Measurements from ENCODE around the gene NEMP2. TPM values are rescaled to one million over a fixed set of nuclear protein-coding genes. Genes with fewer than 3 reads are reported as not detected.
A peak's percentile ranks its signal among the peaks of the same experiment; 100 is the strongest.

The NEMP2 gene
- polyA plus RNA-seq, 1 donor (not counting 4 experiments of a cell fraction or from before 2014, with no cell fraction given) = 2.1 TPM

GRCh38 chr2:190570871-190571270, 36.3 kb upstream of the NEMP2 start:
- H3K9ac ChIP-seq (ENCODE audit: control insufficient read depth, extremely low read depth, insufficient read depth, low read length) = no peak overlapping the region
- H3K27ac ChIP-seq (ENCODE audit: control insufficient read depth, insufficient read depth, low read length) = peak overlapping the region; percentile 17
- dilution Hi-C loops (cut with MboI; ENCODE audit: extremely low pct_ligation_motif_present, low sequenced_read_pairs) = no loop called here
- TF ChIP-seq CTCF (optimal IDR thresholded peaks at IDR 0.05 in 1 of 3, IDR thresholded peaks at IDR 0.05 in 1 of 3, conservative IDR thresholded peaks at IDR 0.05 in 1 of 3; ENCODE audit: extremely low read depth in 1 of 3, insufficient read depth in 2 of 3, low read length in 3 of 3) = no peak
- no peak for TF ChIP-seq EZH2 (IDR thresholded peaks at IDR 0.05; ENCODE audit: low read length)
- no peaks in the 10 kb centered on the region for H4K20me1 ChIP-seq (ENCODE audit: control insufficient read depth, extremely low read depth, insufficient read depth, low read length)
- no peaks in the 10 kb centered on the region for H3K79me2 ChIP-seq (ENCODE audit: control insufficient read depth, insufficient read depth, low read length)
- FAIRE-seq (no peak), DNase-seq (ENCODE audit: low read depth, low spot score) (no peak)
- H3K27me3 ChIP-seq (ENCODE audit: control insufficient read depth, extremely low read depth, insufficient read depth, low read length) = no peaks in the 10 kb centered on the region
- no peak overlapping the region for H3K4me3 ChIP-seq (ENCODE audit: control insufficient read depth in 2 of 3, extremely low read depth in 1 of 3, insufficient read depth in 2 of 3, low read depth in 1 of 3, low read length in 3 of 3)
- no peaks in the 10 kb centered on the region for H3K9me1 ChIP-seq (ENCODE audit: control insufficient read depth, extremely low read depth, insufficient read depth, low read length)
- H3K4me1 ChIP-seq (ENCODE audit: control insufficient read depth, extremely low read depth, insufficient read depth, low read length) = peaks cover 44% of the 10 kb centered on the region
- no peak overlapping the region for H3K4me2 ChIP-seq (ENCODE audit: control insufficient read depth, extremely low read depth, insufficient read depth, low read depth, low read length)
- no peaks in the 10 kb centered on the region for H3K36me3 ChIP-seq (ENCODE audit: control insufficient read depth in 2 of 2, extremely low read depth in 1 of 2, insufficient read depth in 2 of 2, low read length in 2 of 2)
- H2AFZ ChIP-seq (ENCODE audit: control insufficient read depth, low read length) = no peak overlapping the region
- no peaks in the 10 kb centered on the region for H3K9me3 ChIP-seq (ENCODE audit: control insufficient read depth, low read depth, low read length)

- no peak for DNase-seq (ENCODE audit: low read depth, low spot score)
- Histone ChIP-seq H3K4me1 (ENCODE audit: control insufficient read depth, extremely low read depth, insufficient read depth, low read length) (peaks cover 44% of the 10 kb centered on the region), H3K27ac (ENCODE audit: control insufficient read depth, insufficient read depth, low read length) (no peak overlapping the region), H3K4me3 (ENCODE audit: control insufficient read depth in 2 of 3, extremely low read depth in 1 of 3, insufficient read depth in 2 of 3, low read depth in 1 of 3, low read length in 3 of 3) (no peak overlapping the region), H3K4me2 (ENCODE audit: control insufficient read depth, extremely low read depth, insufficient read depth, low read depth, low read length) (no peak overlapping the region), H3K9ac (ENCODE audit: control insufficient read depth, extremely low read depth, insufficient read depth, low read length) (no peak overlapping the region), H3K79me2 (ENCODE audit: control insufficient read depth, insufficient read depth, low read length) (no peaks in the 10 kb centered on the region), H4K20me1 (ENCODE audit: control insufficient read depth, extremely low read depth, insufficient read depth, low read length) (no peaks in the 10 kb centered on the region), H2AFZ (ENCODE audit: control insufficient read depth, low read length) (peak overlapping the region; percentile 69), H3K27me3 (ENCODE audit: control insufficient read depth, extremely low read depth, insufficient read depth, low read length) (no peaks in the 10 kb centered on the region), H3K9me3 (ENCODE audit: control insufficient read depth, low read depth, low read length) (no peaks in the 10 kb centered on the region), H3K36me3 (ENCODE audit: control insufficient read depth in 2 of 2, extremely low read depth in 1 of 2, insufficient read depth in 2 of 2, low read length in 2 of 2) (no peaks in the 10 kb centered on the region), H3K9me1 (ENCODE audit: control insufficient read depth, extremely low read depth, insufficient read depth, low read length) (no peaks in the 10 kb centered on the region)
- FAIRE-seq = peak; percentile 44
- no peak for TF ChIP-seq CTCF (optimal IDR thresholded peaks at IDR 0.05 in 1 of 3, IDR thresholded peaks at IDR 0.05 in 1 of 3, conservative IDR thresholded peaks at IDR 0.05 in 1 of 3; ENCODE audit: extremely low read depth in 1 of 3, insufficient read depth in 2 of 3, low read length in 3 of 3)
- TF ChIP-seq EZH2 (IDR thresholded peaks at IDR 0.05; ENCODE audit: low read length) = no peak
- dilution Hi-C loops (cut with MboI; ENCODE audit: extremely low pct_ligation_motif_present, low sequenced_read_pairs) = no loop called here
Observed at GRCh38 chr2:190569994-190570755, 35.7 kb upstream of the NEMP2 start.
